GM23248 (cell line): ENCODE results near the gene OS9.

Experiments used
- EZH2 ChIP-seq: fragments of 200-600 bp; sonication (generic); IDR thresholded peaks from 2 replicates; pipeline ENCODE4 v1.6.1; 2018; ENCODE audit warnings: antibody characterized with exemption, mild to moderate bottlenecking; ENCODE audit not compliant: insufficient read depth, poor library complexity, severe bottlenecking
- EZH2phosphoT487 ChIP-seq: fragments of 200-600 bp; sonication (generic); IDR thresholded peaks from 2 replicates; pipeline ENCODE4 v1.6.1; 2018; ENCODE audit warnings: antibody characterized with exemption, moderate library complexity, mild to moderate bottlenecking, low read depth; ENCODE audit not compliant: insufficient read depth

DNA sequence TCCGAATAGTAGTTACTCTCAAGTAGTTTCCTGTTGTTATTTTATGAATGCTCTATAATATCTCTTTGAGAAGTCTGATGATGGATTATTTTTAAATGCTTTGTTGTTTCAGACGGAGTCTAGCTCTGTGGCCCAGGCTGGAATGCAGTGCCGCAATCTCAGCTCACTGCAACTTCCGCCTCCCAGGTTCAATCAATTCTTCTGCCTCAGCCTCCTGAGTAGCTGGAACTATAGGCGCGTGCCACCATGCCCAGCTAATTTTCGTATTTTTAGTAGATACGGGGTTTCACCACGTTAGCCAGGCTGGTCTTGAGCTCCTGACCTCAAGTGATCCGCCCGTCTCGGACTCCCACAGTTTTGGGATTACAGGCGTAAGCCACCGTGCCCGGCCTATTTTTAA, 1.4 kb upstream of the OS9 start:
- TF ChIP-seq EZH2phosphoT487 (no peak), EZH2 (no peak)
